ENCODE data around the gene METTL16. TPM values are rescaled to one million over a fixed set of nuclear protein-coding genes. Genes with fewer than 3 reads are reported as not detected.

Gene METTL16
- total and polyA plus RNA-seq, 2 experiments from 2014 or later: 40.1 to 80.8 TPM

DNA sequence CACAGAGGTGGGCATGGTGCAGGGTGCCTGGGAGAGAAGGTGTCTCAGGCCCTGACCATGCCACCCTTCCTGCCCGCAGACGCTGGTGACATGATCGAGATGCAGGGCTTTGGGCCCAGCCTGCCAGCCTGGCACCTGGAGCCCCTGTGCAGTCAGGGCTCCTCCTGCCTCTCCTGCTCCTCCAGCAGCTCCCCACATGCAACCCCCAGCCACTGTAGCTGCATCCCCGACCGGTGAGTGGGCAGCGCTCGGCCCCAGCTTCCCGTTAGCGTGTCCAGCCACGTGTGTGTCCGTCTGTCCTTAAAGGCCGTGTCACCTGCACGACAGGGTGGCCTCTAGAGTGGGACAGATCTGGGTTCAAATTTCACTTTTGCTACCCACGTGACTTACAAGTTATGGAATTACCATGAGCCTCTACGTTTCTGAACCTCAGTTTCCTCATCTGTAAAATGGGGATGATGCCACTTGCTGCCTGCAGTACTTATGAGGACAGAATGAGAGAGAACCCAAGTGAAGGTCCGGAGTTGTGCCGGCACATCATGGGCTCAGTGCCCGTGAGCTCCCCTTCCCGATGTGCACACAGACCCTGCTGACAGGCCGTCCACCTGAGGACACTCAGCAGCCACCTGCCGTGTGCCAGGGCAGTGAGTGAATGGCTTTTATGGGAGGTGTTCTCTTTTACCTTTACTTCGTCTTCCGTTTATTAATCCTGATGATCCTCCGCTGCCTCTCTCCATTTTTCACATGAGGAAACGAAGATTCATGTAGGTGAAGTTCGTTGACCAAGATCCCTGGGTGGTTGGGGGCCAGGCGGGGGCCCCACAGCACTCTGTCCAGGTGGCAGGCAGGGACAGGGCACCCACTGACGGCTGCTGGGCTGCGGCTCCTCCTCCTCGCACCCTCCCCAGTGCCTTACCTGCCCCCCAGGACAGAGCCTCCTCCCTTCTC, 140.2 kb downstream of the METTL16 start (continued):
- TF ChIP-seq, protein P1, sequence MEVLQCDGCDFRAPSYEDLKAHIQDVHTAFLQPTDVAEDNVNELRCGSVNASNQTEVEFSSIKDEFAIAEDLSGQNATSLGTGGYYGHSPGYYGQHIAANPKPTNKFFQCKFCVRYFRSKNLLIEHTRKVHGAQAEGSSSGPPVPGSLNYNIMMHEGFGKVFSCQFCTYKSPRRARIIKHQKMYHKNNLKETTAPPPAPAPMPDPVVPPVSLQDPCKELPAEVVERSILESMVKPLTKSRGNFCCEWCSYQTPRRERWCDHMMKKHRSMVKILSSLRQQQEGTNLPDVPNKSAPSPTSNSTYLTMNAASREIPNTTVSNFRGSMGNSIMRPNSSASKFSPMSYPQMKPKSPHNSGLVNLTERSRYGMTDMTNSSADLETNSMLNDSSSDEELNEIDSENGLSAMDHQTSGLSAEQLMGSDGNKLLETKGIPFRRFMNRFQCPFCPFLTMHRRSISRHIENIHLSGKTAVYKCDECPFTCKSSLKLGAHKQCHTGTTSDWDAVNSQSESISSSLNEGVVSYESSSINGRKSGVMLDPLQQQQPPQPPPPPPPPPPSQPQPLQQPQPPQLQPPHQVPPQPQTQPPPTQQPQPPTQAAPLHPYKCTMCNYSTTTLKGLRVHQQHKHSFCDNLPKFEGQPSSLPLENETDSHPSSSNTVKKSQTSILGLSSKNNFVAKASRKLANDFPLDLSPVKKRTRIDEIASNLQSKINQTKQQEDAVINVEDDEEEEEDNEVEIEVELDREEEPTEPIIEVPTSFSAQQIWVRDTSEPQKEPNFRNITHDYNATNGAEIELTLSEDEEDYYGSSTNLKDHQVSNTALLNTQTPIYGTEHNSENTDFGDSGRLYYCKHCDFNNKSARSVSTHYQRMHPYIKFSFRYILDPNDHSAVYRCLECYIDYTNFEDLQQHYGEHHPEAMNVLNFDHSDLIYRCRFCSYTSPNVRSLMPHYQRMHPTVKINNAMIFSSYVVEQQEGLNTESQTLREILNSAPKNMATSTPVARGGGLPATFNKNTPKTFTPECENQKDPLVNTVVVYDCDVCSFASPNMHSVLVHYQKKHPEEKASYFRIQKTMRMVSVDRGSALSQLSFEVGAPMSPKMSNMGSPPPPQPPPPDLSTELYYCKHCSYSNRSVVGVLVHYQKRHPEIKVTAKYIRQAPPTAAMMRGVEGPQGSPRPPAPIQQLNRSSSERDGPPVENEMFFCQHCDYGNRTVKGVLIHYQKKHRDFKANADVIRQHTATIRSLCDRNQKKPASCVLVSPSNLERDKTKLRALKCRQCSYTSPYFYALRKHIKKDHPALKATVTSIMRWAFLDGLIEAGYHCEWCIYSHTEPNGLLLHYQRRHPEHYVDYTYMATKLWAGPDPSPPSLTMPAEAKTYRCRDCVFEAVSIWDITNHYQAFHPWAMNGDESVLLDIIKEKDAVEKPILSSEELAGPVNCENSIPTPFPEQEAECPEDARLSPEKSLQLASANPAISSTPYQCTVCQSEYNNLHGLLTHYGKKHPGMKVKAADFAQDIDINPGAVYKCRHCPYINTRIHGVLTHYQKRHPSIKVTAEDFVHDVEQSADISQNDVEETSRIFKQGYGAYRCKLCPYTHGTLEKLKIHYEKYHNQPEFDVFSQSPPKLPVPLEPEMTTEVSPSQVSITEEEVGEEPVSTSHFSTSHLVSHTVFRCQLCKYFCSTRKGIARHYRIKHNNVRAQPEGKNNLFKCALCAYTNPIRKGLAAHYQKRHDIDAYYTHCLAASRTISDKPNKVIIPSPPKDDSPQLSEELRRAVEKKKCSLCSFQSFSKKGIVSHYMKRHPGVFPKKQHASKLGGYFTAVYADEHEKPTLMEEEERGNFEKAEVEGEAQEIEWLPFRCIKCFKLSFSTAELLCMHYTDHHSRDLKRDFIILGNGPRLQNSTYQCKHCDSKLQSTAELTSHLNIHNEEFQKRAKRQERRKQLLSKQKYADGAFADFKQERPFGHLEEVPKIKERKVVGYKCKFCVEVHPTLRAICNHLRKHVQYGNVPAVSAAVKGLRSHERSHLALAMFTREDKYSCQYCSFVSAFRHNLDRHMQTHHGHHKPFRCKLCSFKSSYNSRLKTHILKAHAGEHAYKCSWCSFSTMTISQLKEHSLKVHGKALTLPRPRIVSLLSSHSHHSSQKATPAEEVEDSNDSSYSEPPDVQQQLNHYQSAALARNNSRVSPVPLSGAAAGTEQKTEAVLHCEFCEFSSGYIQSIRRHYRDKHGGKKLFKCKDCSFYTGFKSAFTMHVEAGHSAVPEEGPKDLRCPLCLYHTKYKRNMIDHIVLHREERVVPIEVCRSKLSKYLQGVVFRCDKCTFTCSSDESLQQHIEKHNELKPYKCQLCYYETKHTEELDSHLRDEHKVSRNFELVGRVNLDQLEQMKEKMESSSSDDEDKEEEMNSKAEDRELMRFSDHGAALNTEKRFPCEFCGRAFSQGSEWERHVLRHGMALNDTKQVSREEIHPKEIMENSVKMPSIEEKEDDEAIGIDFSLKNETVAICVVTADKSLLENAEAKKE (CRISPR knock-in tag; IDR thresholded peaks at IDR 0.05): no peak
- no peak for TF ChIP-seq EZH2phosphoT487 (IDR thresholded peaks at IDR 0.05; ENCODE audit: unreplicated experiment)

DNA sequence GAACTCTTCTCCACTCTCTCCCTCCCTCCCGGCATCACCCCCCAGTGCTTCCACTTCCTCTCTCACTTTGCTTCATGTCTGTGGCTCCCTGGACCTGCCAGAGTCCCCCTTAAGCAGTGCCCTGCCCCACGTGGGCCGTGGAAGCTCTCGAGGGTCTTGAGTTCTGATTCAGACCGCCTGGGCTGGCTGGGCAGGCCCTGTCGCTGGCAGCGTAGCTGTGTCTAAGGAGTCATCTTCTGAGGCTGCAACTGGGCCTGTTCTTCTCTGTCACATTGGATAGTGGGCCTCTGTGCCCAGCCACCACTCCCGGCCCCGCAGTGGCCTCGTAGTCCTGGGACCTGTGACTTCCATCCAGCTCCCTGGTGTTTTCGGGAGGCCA, 141.5 kb downstream of the METTL16 start:
- peaks cover 12% of the 10 kb centered on the region; the same call in 2 of the 3 replicates for H3K36me3 Mint-ChIP-seq (ENCODE audit: low read depth)
- H3K27ac Mint-ChIP-seq: peak overlapping the region; percentile 87
- Histone ChIP-seq H3K9me2 (ENCODE audit: insufficient read depth) (no peaks in the 10 kb centered on the region), H2AFZ (no peak overlapping the region), H3K27me3 (ENCODE audit: insufficient read depth) (no peaks in the 10 kb centered on the region), H4K20me1 (replicated peaks; ENCODE audit: insufficient read depth) (no peaks in the 10 kb centered on the region; the same call in none of the 2 replicates), H3K27ac (ENCODE audit: low read depth) (no peak overlapping the region), H3K4me3 (no peak overlapping the region), H3K79me2 (replicated peaks; ENCODE audit: insufficient read depth) (no peaks in the 10 kb centered on the region), H3K36me3 (ENCODE audit: insufficient read depth) (no peaks in the 10 kb centered on the region), H3K4me2 (peak overlapping the region; percentile 43; the same call in 1 of the 2 replicates), H3F3A (replicated peaks; ENCODE audit: low read depth) (0 out of 2 replicates have a peak, but pooled peaks cover 3% of the 10 kb centered on the region), H3K4me1 (ENCODE audit: insufficient read depth) (no peaks in the 10 kb centered on the region; the same call in 1 of the 2 replicates)
- H3K27me3 Mint-ChIP-seq (ENCODE audit: insufficient read depth, low read depth, poor library complexity): peaks cover 18% of the 10 kb centered on the region
- H3K4me3 Mint-ChIP-seq: no peak overlapping the region
- DNase-seq (ENCODE audit: low spot score) (no peak), ATAC-seq (no peak)
- H3K9me3 Mint-ChIP-seq: no peaks in the 10 kb centered on the region
- peaks cover 17% of the 10 kb centered on the region for H3K4me1 Mint-ChIP-seq
- TF ChIP-seq, protein P2, sequence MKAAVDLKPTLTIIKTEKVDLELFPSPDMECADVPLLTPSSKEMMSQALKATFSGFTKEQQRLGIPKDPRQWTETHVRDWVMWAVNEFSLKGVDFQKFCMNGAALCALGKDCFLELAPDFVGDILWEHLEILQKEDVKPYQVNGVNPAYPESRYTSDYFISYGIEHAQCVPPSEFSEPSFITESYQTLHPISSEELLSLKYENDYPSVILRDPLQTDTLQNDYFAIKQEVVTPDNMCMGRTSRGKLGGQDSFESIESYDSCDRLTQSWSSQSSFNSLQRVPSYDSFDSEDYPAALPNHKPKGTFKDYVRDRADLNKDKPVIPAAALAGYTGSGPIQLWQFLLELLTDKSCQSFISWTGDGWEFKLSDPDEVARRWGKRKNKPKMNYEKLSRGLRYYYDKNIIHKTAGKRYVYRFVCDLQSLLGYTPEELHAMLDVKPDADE (IDR thresholded peaks at IDR 0.05): no peak
- TF ChIP-seq ZNF331 (CRISPR knock-in tag; IDR thresholded peaks at IDR 0.05; ENCODE audit: low read depth): no peak
- no peak for TF ChIP-seq CREB1 (CRISPR knock-in tag; IDR thresholded peaks at IDR 0.05; ENCODE audit: low read depth)
- no peak for TF ChIP-seq EZH2phosphoT487 (IDR thresholded peaks at IDR 0.05; ENCODE audit: unreplicated experiment)
- TF ChIP-seq, protein P1 (CRISPR knock-in tag; IDR thresholded peaks at IDR 0.05): no peak
- TF ChIP-seq ZNF114 (CRISPR knock-in tag; IDR thresholded peaks at IDR 0.05): no peak

Measured in GM23338 (cell line).